Stomach (tissue), 9 donors: Measurements from ENCODE around the gene MGAT5. TPM values are rescaled to one million over a fixed set of nuclear protein-coding genes. Genes with fewer than 3 reads are reported as not detected.

Experiments used
- DNase-seq, 2 donors: peaks; one replicate each; pipeline versions ENCODE4 v3.0.0 to v3.0.0-alpha.2; 2013 to 2019
- H3K27ac ChIP-seq, 5 donors: fragments of 200-600 bp in 4 of 5; sonication (generic) in 4 of 5; one replicate each; pipeline ENCODE4 v1.5.1; 2013 to 2019; ENCODE audit warnings: mild to moderate bottlenecking in 1 of 5, moderate library complexity in 1 of 5
- H3K27me3 ChIP-seq, 3 donors: fragments of 200-600 bp; sonication (generic); one replicate each; pipeline ENCODE4 v1.5.1; 2017 to 2019; ENCODE audit warnings: mixed run types in 1 of 3
- H3K36me3 ChIP-seq, 4 donors: fragments of 200-600 bp; sonication (generic); 1 replicate in 3 of 4; 2 replicates in 1 of 4; pipeline ENCODE4 v1.5.1; 2016 to 2019
- H3K4me1 ChIP-seq, 4 donors: fragments of 200-600 bp; sonication (generic); one replicate each; pipeline ENCODE4 v1.5.1; 2016 to 2019
- H3K4me3 ChIP-seq, 4 donors: fragments of 200-600 bp; sonication (generic) in 3 of 4; one replicate each; pipeline ENCODE4 v1.5.1; 2016 to 2019; ENCODE audit warnings: mild to moderate bottlenecking in 1 of 4
- H3K9me3 ChIP-seq, 4 donors: fragments of 200-600 bp; sonication (generic); one replicate each; pipeline ENCODE4 v1.5.1; 2016 to 2019
- CTCF ChIP-seq, 7 experiments: fragments of 450-650 bp in 4 of 7; fragments of 200-600 bp in 3 of 7; sonication (generic) in 3 of 7; IDR thresholded peaks; one replicate each; pipeline ENCODE4 v1.5.1; 2016 to 2019; ENCODE audit warnings: antibody characterized with exemption in 7 of 7, control low read depth in 2 of 7, mild to moderate bottlenecking in 1 of 7
- EP300 ChIP-seq: sonication (generic); formaldehyde crosslinking; IDR thresholded peaks from one replicate; pipeline ENCODE4 v1.6.1; 2017; ENCODE audit warnings: antibody characterized with exemption
- POLR2A ChIP-seq, 4 donors: fragments of 450-650 bp; IDR thresholded peaks; one replicate each; pipeline ENCODE4 v1.6.1; 2016; ENCODE audit warnings: antibody characterized with exemption in 4 of 4, control low read depth in 2 of 4, mild to moderate bottlenecking in 1 of 4, moderate library complexity in 1 of 4
- POLR2AphosphoS5 ChIP-seq, 3 donors: sonication (generic); formaldehyde crosslinking; IDR thresholded peaks; one replicate each; pipeline ENCODE4 v1.6.1; 2016; ENCODE audit warnings: antibody characterized with exemption in 3 of 3
- WGBS, 5 donors: extraction: QIAGEN DNeasy Blood & Tissue Kit in 3 of 5; methylation state at CpG; one replicate each; pipeline versions ENCODE4 v1.1.5 to v1.1.7; 2013 to 2018; 5-methylcytosine and 5-hydroxymethylcytosine counted together
- intact Hi-C: fragments of 100-400 bp; cut with DNase I; formaldehyde crosslinking; loops from one replicate; pipeline ENCODE4 v1.15.1; 2023; ENCODE audit warnings: low total_unique reads
- polyA plus RNA-seq, 3 donors: library from polyadenylated mRNA; stranded (reverse); fragments of 200-250 nt; gene quantifications; one replicate each; pipeline ENCODE4 v1.2.3, GENCODE V29; 2013
- total RNA-seq, 5 donors: library from RNA; depleted of rRNA; stranded (reverse); fragments of >200 nt; gene quantifications; one replicate each; pipeline versions ENCODE4 v1.1.0 to v1.2.3, GENCODE V29; 2014 to 2016
- donor health status: healthy with polysubstance abuse.
- donor health status: Bipolar disorder and iron deficiency.
- donor health status: healthy.

Gene MGAT5
- total and polyA plus RNA-seq, 8 donors: 3.9 to 125 (median 46.0) TPM

GRCh38 chr2:134334542-134335353, 80.9 kb downstream of the MGAT5 start:
- no peak for DNase-seq
- H3K9me3 ChIP-seq: no peaks in the 10 kb centered on the region
- H3K36me3 ChIP-seq: peaks cover 0 to 17% (median 5%) of the 10 kb centered on the region in 4 donors
- intact Hi-C loops: no loop called here
- TF ChIP-seq EP300 (no peak), POLR2A (IDR thresholded peaks at IDR 0.05) (no peak), CTCF (IDR thresholded peaks at IDR 0.05) (no peak), POLR2AphosphoS5 (IDR thresholded peaks at IDR 0.05) (no peak)
- no peaks in the 10 kb centered on the region for H3K27me3 ChIP-seq
- no peak overlapping the region for H3K4me3 ChIP-seq
- H3K4me1 ChIP-seq: peaks cover 0 to 16% (median 0%) of the 10 kb centered on the region in 4 donors
- H3K27ac ChIP-seq: no peak overlapping the region
- 62 to 64% (median 64%) methylated on average over 3 of the region's 3 CpGs for WGBS, 5 donors

GRCh38 chr2:134335601-134336000, 81.7 kb downstream of the MGAT5 start:
- WGBS, 5 donors: 29 to 87% (median 67%) methylated on average over 1 of the region's 1 CpG
- DNase-seq: no peak

GRCh38 chr2:134336352-134336751, 82.5 kb downstream of the MGAT5 start:
- WGBS, 5 donors: 57 to 63% (median 58%) methylated on average over 4 of the region's 4 CpGs
- no peak overlapping the region for H3K27ac ChIP-seq

More at GRCh38 chr2:134335601-134336000, 81.7 kb downstream of the MGAT5 start:
- Histone ChIP-seq H3K9me3 (no peaks in the 10 kb centered on the region), H3K27ac (no peak overlapping the region), H3K4me3 (no peak overlapping the region), H3K27me3 (no peaks in the 10 kb centered on the region), H3K36me3 (peaks cover 0 to 17% (median 5%) of the 10 kb centered on the region in 4 donors), H3K4me1 (peaks cover 0 to 16% (median 0%) of the 10 kb centered on the region in 4 donors)
- intact Hi-C loops: no loop called here
- TF ChIP-seq CTCF (IDR thresholded peaks at IDR 0.05): no peak
- no peak for TF ChIP-seq POLR2A (IDR thresholded peaks at IDR 0.05)
- no peak for TF ChIP-seq POLR2AphosphoS5 (IDR thresholded peaks at IDR 0.05)
- no peak for TF ChIP-seq EP300

GRCh38 chr2:134336921-134337320, 83.0 kb downstream of the MGAT5 start:
- TF ChIP-seq CTCF (IDR thresholded peaks at IDR 0.05) (no peak), POLR2A (IDR thresholded peaks at IDR 0.05) (no peak), EP300 (no peak), POLR2AphosphoS5 (IDR thresholded peaks at IDR 0.05) (no peak)
- intact Hi-C loops: no loop called here
- WGBS, 5 donors: 82 to 97% (median 94%) methylated on average over 3 of the region's 3 CpGs
- H3K4me1 ChIP-seq: peaks cover 0 to 16% (median 0%) of the 10 kb centered on the region in 4 donors
- H3K27me3 ChIP-seq: no peaks in the 10 kb centered on the region
- DNase-seq: no peak
- H3K9me3 ChIP-seq: no peaks in the 10 kb centered on the region
- peaks cover 0 to 23% (median 11%) of the 10 kb centered on the region in 4 donors for H3K36me3 ChIP-seq
- no peak overlapping the region for H3K4me3 ChIP-seq
- H3K27ac ChIP-seq: no peak overlapping the region

More at GRCh38 chr2:134336352-134336751, 82.5 kb downstream of the MGAT5 start:
- H3K4me3 ChIP-seq: no peak overlapping the region
- H3K36me3 ChIP-seq: peaks cover 0 to 17% (median 6%) of the 10 kb centered on the region in 4 donors
- no peaks in the 10 kb centered on the region for H3K9me3 ChIP-seq
- intact Hi-C loops: no loop called here
- no peaks in the 10 kb centered on the region for H3K27me3 ChIP-seq
- H3K4me1 ChIP-seq: peaks cover 0 to 16% (median 0%) of the 10 kb centered on the region in 4 donors
- no peak for TF ChIP-seq EP300
- no peak for TF ChIP-seq POLR2AphosphoS5 (IDR thresholded peaks at IDR 0.05)
- TF ChIP-seq CTCF (IDR thresholded peaks at IDR 0.05): no peak
- no peak for TF ChIP-seq POLR2A (IDR thresholded peaks at IDR 0.05)
- no peak for DNase-seq
